ENCODE measurements around the gene ZNF611. TPM values are rescaled to one million over a fixed set of nuclear protein-coding genes. Genes with fewer than 3 reads are reported as not detected.

Gene ZNF611
- total RNA-seq (2022; extraction: Qiagen RNA extraction; ENCODE audit: low read depth): 2.6 to 4.5 TPM (median 2.9 TPM) in 5 replicates

GRCh38 chr19:52734893-52735661 is at the start of gene ZNF611:
TSS of gene ZNF611 (minus strand) at chr19:52735044. CDS start at chr19:52715894, 19,150 bp downstream.

Other genes starting within 250 kb of the ZNF611 start
- 0.03 to 0.13 TPM (median 0.08 TPM) in 4 of 5 replicates, not detected in the other for gene ZNF808, start 207.4 kb downstream of the ZNF611 start, total RNA-seq (2022; extraction: Qiagen RNA extraction; ENCODE audit: low read depth)
- 0.09 to 0.30 TPM (median 0.11 TPM) in 5 replicates for gene ZNF701, start 164.8 kb downstream of the ZNF611 start, total RNA-seq (2022; extraction: Qiagen RNA extraction; ENCODE audit: low read depth)
- gene ZNF83, start 96.7 kb downstream of the ZNF611 start, total RNA-seq (2022; extraction: Qiagen RNA extraction; ENCODE audit: low read depth): 0.06 to 0.15 TPM (median 0.15 TPM) in 3 of 5 replicates, not detected in the others
- gene ZNF600, start 51.7 kb upstream of the ZNF611 start, total RNA-seq (2022; extraction: Qiagen RNA extraction; ENCODE audit: low read depth): 0.09 to 0.56 TPM (median 0.13 TPM) in 5 replicates
- gene ZNF28, start 86.6 kb upstream of the ZNF611 start, total RNA-seq (2022; extraction: Qiagen RNA extraction; ENCODE audit: low read depth): 0.50 to 2.0 TPM (median 1.4 TPM) in 5 replicates
- 0.39 to 0.86 TPM (median 0.61 TPM) in 5 replicates for gene ZNF468, start 122.6 kb upstream of the ZNF611 start, total RNA-seq (2022; extraction: Qiagen RNA extraction; ENCODE audit: low read depth)
- not detected in 5 replicates for gene ZNF320, start 162.6 kb upstream of the ZNF611 start, total RNA-seq (2022; extraction: Qiagen RNA extraction; ENCODE audit: low read depth)
- gene ZNF888, start 188.4 kb upstream of the ZNF611 start, total RNA-seq (2022; extraction: Qiagen RNA extraction; ENCODE audit: low read depth): 0.02 TPM in 1 of 5 replicates, not detected in the others
- gene ZNF816, start 227.8 kb upstream of the ZNF611 start, total RNA-seq (2022; extraction: Qiagen RNA extraction; ENCODE audit: low read depth): 0.17 to 0.20 TPM in 2 of 5 replicates, not detected in the others